ENCODE data around the gene RPN1. TPM values are rescaled to one million over a fixed set of nuclear protein-coding genes. Genes with fewer than 3 reads are reported as not detected.

The RPN1 gene
- total and polyA plus RNA-seq, 10 of the 15 experiments (the other 5 are each of a cell fraction or from before 2014, with no cell fraction given): 56.1 to 266 (median 157) TPM

GRCh38 chr3:128603313-128603712 is 47.3 kb downstream of the RPN1 start (continued):
- TF ChIP-seq ZNF217 (IDR thresholded peaks at IDR 0.05): no peak
- no peak for TF ChIP-seq SIX5 (IDR thresholded peaks at IDR 0.05; ENCODE audit: low read depth, low read length, severe bottlenecking)

- Histone ChIP-seq H4K20me1 (ENCODE audit: control insufficient read depth, insufficient read depth) (no peaks in the 10 kb centered on the region), H3K36me3 (ENCODE audit: control insufficient read depth in 2 of 2, insufficient read depth in 2 of 2, low read length in 1 of 2) (no peaks in the 10 kb centered on the region), H3K79me2 (ENCODE audit: control insufficient read depth, insufficient read depth, low read length) (no peaks in the 10 kb centered on the region), H3K27me3 (replicated peaks in 1 of 2; ENCODE audit: control insufficient read depth in 2 of 2, insufficient read depth in 2 of 2, low read length in 1 of 2) (no peaks in the 10 kb centered on the region), H3K4me2 (ENCODE audit: control insufficient read depth, insufficient read depth) (no peak overlapping the region), H3K9ac (ENCODE audit: control insufficient read depth, insufficient read depth, low read length) (no peak overlapping the region), H3K4me3 (no peak overlapping the region), H3K4me1 (ENCODE audit: control insufficient read depth, insufficient read depth, low read length) (no peaks in the 10 kb centered on the region; the same call in 1 of the 2 replicates), H3K27ac (ENCODE audit: control insufficient read depth, insufficient read depth) (no peak overlapping the region), H2AFZ (ENCODE audit: control insufficient read depth, low read depth, low read length) (no peak overlapping the region), H3K9me3 (replicated peaks; ENCODE audit: control insufficient read depth, insufficient read depth, low read length) (no peaks in the 10 kb centered on the region)
- WGBS (ENCODE audit: insufficient coverage, insufficient replicate concordance, low lambda C conversion rate, missing lambda C conversion rate): 51% methylated on average over 18 of the region's 18 CpGs
- ChIA-PET CTCF (interaction anchor here (1.0 kb wide), 1 partner anchor 18 kb away, joined by 3 read pairs; no protein-coding TSS in a partner anchor), SMC1A (ENCODE audit: uncharacterized antibody, unreplicated experiment) (no interaction called here), RAD21 (ENCODE audit: unreplicated experiment) (no interaction called here), POLR2A (no interaction called here)
- intact Hi-C loops (cut with micrococcal nuclease; ENCODE audit: unreplicated experiment): no loop called here
- no peak for ATAC-seq
- no peak for FAIRE-seq
- DNase-seq (ENCODE audit: low read depth, low spot score): no peak
- no TSS peak for BruUV-seq (replicated peaks)
- in situ Hi-C loops (cut with MboI): no loop called here
- no peak for TF ChIP-seq ZNF622 (IDR thresholded peaks at IDR 0.05)
- no peak for TF ChIP-seq ZNF217 (IDR thresholded peaks at IDR 0.05)
- TF ChIP-seq SIN3A (IDR thresholded peaks at IDR 0.05; ENCODE audit: low read depth, low read length): no peak
- TF ChIP-seq DPF2 (IDR thresholded peaks at IDR 0.05): no peak
- no peak for TF ChIP-seq PKNOX1 (IDR thresholded peaks at IDR 0.05)
- no peak for TF ChIP-seq MYB (IDR thresholded peaks at IDR 0.05; ENCODE audit: borderline replicate concordance, low read depth, low read length)
- no peak for TF ChIP-seq EP300 (IDR thresholded peaks at IDR 0.05; ENCODE audit: borderline replicate concordance in 1 of 2, control insufficient read depth in 1 of 2, low read depth in 2 of 2, low read length in 2 of 2)
- TF ChIP-seq CHD4 (IDR thresholded peaks at IDR 0.05): no peak
- no peak for TF ChIP-seq PAX5 (IDR thresholded peaks at IDR 0.05; ENCODE audit: borderline replicate concordance, low read depth, low read length)
- TF ChIP-seq ZBTB11 (CRISPR knock-in tag; IDR thresholded peaks at IDR 0.05): no peak
- TF ChIP-seq USF1 (IDR thresholded peaks at IDR 0.05; ENCODE audit: borderline replicate concordance, extremely low read length, insufficient read depth, low read depth, low read length): no peak
- TF ChIP-seq HCFC1 (IDR thresholded peaks at IDR 0.05; ENCODE audit: low read length): no peak
- TF ChIP-seq ESRRA (IDR thresholded peaks at IDR 0.05; ENCODE audit: low read length): no peak
These were observed 51.5 kb downstream of the RPN1 start for GRCh38 chr3:128598884-128599664.

All from GM12878 (cell line).